Amniotic epithelial cell (primary cell): ENCODE data around the gene GJB5.
A peak's percentile ranks its signal among the peaks of the same experiment; 100 is the strongest.

Experiments
- DNase-seq: peaks from one replicate; pipeline ENCODE4 v3.0.0-alpha.2; 2010; ENCODE audit warnings: low read depth

The GJB5 gene

DNA sequence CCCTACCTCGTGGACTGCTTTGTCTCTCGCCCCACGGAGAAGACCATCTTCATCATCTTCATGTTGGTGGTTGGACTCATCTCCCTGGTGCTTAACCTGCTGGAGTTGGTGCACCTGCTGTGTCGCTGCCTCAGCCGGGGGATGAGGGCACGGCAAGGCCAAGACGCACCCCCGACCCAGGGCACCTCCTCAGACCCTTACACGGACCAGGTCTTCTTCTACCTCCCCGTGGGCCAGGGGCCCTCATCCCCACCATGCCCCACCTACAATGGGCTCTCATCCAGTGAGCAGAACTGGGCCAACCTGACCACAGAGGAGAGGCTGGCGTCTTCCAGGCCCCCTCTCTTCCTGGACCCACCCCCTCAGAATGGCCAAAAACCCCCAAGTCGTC, 39.9 kb downstream of the GJB5 start:
- no peak for DNase-seq

DNA sequence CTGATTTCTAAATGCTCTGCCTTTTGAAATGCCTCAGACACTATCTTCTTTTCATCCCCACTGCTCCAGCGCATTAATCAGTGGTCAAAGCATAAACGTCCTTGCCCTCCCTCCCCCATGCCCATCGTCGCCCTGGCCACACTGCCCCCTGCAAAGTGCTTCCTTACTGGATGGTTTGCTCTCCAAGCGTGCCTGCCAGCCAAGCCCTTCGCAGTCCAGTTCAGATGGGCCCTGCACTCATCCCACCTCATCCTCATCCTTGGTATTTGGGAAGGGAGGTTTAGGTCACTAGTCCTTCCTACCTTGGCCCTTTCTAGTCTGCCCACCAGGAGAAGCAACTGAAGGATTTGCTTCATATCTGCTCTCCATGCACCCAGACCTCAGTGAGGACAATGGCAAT, 41.1 kb downstream of the GJB5 start:
- no peak for DNase-seq

DNA sequence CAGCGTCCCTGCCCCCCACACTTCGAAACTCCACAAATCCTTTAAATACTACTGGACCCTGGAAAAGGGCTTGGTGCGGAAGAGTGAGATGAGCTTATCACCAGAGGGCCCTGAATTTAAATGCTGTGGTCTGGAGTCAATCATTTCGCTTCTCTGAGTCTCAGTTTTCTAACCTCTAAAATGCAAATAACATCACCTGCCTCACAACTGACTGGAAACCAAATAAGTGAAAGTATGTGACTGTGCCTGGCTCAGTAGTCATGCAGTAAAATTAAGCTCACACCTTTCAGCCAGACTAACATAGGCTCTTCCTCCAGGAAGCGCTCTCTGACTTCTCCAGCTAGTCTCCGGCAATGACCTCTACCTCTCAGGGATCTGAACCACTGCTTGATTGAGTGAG, 42.1 kb downstream of the GJB5 start:
- DNase-seq, result no peak

GRCh38 chr1:34800214-34800613, 45.4 kb downstream of the GJB5 start:
- peak; percentile 62 for DNase-seq

DNA sequence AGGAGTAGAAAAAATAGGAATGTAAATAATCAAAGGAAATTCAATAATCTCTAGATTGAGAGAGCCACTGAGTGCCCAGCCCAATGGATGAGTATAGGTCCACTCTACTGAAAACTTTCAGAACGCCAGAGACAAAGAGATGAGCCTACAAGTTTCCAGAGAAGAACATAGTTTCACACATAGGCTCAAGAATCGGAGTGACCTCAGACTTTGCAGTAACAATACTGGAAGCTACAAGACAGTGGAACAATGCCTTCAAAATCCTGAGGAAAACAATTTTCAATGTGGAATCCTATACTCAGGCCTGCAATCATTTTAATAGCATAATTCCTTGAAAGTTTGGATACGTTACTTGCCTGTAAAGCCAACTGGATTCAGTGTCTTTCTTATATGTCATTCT, 48.9 kb downstream of the GJB5 start:
- DNase-seq, result no peak

- DNase-seq, result peak; percentile 7
These were observed 51.5 kb downstream of the GJB5 start for GRCh38 chr1:34806396-34806795.
